TTC549 (cell line): ENCODE measurements around the gene RNU6-1.

Experiments
- FAIRE-seq: peaks from 2 replicates; lab custom pipeline; 2012; peaks lifted over from hg19 to GRCh38; lab: Jason Lieb, UNC

Gene RNU6-1

GRCh38 chr15:67832897-67833709 lies 6.7 kb downstream of the RNU6-1 start:
- no peak for FAIRE-seq

- FAIRE-seq, result no peak
These were observed 7.8 kb downstream of the RNU6-1 start for GRCh38 chr15:67832031-67832551.

- no peak for FAIRE-seq
These were observed 8.5 kb downstream of the RNU6-1 start for GRCh38 chr15:67831363-67831762.

- FAIRE-seq, result no peak
These were observed 10.0 kb downstream of the RNU6-1 start for GRCh38 chr15:67829647-67830504.

GRCh38 chr15:67828969-67829646 lies 10.7 kb downstream of the RNU6-1 start:
- FAIRE-seq, result no peak

GRCh38 chr15:67828278-67828968 lies 11.4 kb downstream of the RNU6-1 start:
- no peak for FAIRE-seq

- FAIRE-seq, result no peak
These were observed 12.1 kb downstream of the RNU6-1 start for GRCh38 chr15:67827562-67828277.

GRCh38 chr15:67826717-67827561 lies 12.9 kb downstream of the RNU6-1 start:
- FAIRE-seq, result no peak

- no peak for FAIRE-seq
These were observed 13.7 kb downstream of the RNU6-1 start for GRCh38 chr15:67825881-67826716.

- no peak for FAIRE-seq
These were observed 14.6 kb downstream of the RNU6-1 start, which contains the start of gene SKOR1 for GRCh38 chr15:67824976-67825880. TSS of gene SKOR1 (plus strand) at chr15:67825509. CDS start at chr15:67825603, 94 bp downstream.

GRCh38 chr15:67824197-67824968 lies 15.5 kb downstream of the RNU6-1 start:
- FAIRE-seq, result no peak

- FAIRE-seq, result no peak
These were observed 16.3 kb downstream of the RNU6-1 start for GRCh38 chr15:67823314-67824196.

- no peak for FAIRE-seq
These were observed 17.1 kb downstream of the RNU6-1 start for GRCh38 chr15:67822537-67823313.

- no peak for FAIRE-seq
These were observed 17.9 kb downstream of the RNU6-1 start for GRCh38 chr15:67821784-67822440.
